Loucy (cell line): ENCODE data around the gene CCDC171.

Experiments used
- EZH2phosphoT487 ChIP-seq: fragments of 200-600 bp; IDR thresholded peaks from 2 replicates; pipeline ENCODE4 v1.6.1; 2018; ENCODE audit warnings: antibody characterized with exemption, mild to moderate bottlenecking, moderate library complexity, borderline replicate concordance
- TF ChIP-seq, protein P1 (sequence below): fragments of 200-600 bp; sonication (generic); conservative IDR thresholded peaks from 2 replicates; pipeline ENCODE4 v1.5.1; 2014; ENCODE audit warnings: mild to moderate bottlenecking, antibody characterized with exemption, low read length

DNA sequence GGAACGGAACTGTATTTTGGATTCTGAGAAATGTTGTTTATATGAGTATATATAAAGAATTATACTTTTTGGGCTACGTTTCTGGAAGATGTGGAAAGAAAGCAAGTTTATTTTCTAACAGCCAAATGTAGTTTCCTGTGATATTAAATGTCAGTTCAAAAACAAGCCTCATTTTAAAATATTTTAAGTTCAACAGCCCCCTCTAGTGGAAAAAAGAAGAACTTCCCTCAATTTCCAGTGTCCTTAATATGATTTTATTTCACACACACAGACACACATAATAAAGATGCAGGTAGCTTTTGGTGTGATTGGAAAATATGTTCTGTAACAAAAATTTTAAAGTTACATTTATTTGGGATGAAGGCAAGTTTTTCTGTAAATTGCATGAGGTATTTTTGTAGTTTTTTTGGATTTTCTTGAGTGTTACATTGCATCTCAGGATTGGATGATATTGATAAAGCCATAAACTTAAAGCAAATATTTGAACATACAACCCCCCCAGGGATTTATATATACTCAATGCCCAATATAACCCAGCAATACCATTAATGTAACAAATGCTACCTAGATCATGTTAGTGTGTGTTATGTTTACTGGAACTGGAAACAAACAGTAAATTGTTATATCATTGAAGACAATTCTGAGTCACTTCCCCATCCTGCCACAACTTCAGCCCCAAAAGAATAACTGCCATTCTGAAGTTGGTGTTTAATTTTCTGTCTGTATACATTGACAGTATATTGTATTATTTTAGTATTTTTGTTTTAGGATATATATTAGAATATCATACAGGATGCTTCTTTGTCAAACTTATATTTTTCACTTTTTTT lies 54.0 kb downstream of the CCDC171 start:
- TF ChIP-seq, protein P1, sequence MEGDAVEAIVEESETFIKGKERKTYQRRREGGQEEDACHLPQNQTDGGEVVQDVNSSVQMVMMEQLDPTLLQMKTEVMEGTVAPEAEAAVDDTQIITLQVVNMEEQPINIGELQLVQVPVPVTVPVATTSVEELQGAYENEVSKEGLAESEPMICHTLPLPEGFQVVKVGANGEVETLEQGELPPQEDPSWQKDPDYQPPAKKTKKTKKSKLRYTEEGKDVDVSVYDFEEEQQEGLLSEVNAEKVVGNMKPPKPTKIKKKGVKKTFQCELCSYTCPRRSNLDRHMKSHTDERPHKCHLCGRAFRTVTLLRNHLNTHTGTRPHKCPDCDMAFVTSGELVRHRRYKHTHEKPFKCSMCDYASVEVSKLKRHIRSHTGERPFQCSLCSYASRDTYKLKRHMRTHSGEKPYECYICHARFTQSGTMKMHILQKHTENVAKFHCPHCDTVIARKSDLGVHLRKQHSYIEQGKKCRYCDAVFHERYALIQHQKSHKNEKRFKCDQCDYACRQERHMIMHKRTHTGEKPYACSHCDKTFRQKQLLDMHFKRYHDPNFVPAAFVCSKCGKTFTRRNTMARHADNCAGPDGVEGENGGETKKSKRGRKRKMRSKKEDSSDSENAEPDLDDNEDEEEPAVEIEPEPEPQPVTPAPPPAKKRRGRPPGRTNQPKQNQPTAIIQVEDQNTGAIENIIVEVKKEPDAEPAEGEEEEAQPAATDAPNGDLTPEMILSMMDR = peak; percentile 73
- TF ChIP-seq EZH2phosphoT487 = no peak
